HEK293 (cell line): ENCODE data around the gene NFYB.

Experiments used
- CTCF ChIA-PET: fragments of 350-600 bp; formaldehyde crosslinking; extraction: SDS; loops from one replicate; lab custom pipeline; 2021; ENCODE audit warnings: antibody characterized with exemption; lab: Yijun Ruan, JAX
- POLR2A ChIA-PET: fragments of 300-600 bp; formaldehyde crosslinking; extraction: SDS; loops from one replicate; lab custom pipeline; 2020; ENCODE audit warnings: antibody characterized with exemption, inconsistent platforms; lab: Yijun Ruan, JAX
- H3K27ac ChIP-seq: fragments of 200-500 bp; sonication (Bioruptor generic); 2 replicates; pipeline ENCODE4 v1.5.1; 2014; ENCODE audit warnings: low read depth, low read length, control low read depth, inconsistent platforms; ENCODE audit errors: extremely low read depth
- H3K36me3 ChIP-seq, 2 experiments: fragments of 200-500 bp in 1 of 2; sonication (Bioruptor generic) in 1 of 2; 1 replicate in 1 of 2; 2 replicates in 1 of 2; pipeline ENCODE4 v1.5.1; 2014 to 2017; ENCODE audit warnings: inconsistent platforms in 2 of 2, low read length in 2 of 2; ENCODE audit not compliant: control insufficient read depth in 2 of 2, insufficient read depth in 1 of 2
- H3K4me1 ChIP-seq: fragments of 200-500 bp; sonication (Bioruptor generic); 2 replicates; pipeline ENCODE4 v1.5.1; 2014; ENCODE audit warnings: mild to moderate bottlenecking, low read length, inconsistent platforms; ENCODE audit not compliant: control insufficient read depth, insufficient read depth
- H3K4me3 ChIP-seq: 2 replicates; pipeline ENCODE4 v1.5.1; 2011; ENCODE audit warnings: low read depth, mild to moderate bottlenecking, control low read depth, low read length, moderate library complexity
- H3K9me3 ChIP-seq: fragments of 200-500 bp; sonication (Bioruptor generic); 2 replicates; pipeline ENCODE4 v1.5.1; 2014; ENCODE audit warnings: low read depth, low read length, inconsistent platforms; ENCODE audit not compliant: control insufficient read depth, insufficient read depth
- PATZ1 ChIP-seq: fragments of 450-650 bp; formaldehyde crosslinking; IDR thresholded peaks from 2 replicates; pipeline ENCODE4 v1.5.1; 2016; ENCODE audit warnings: missing biosample characterization, missing genetic modification characterization
- ZBTB11 ChIP-seq: fragments of 450-650 bp; formaldehyde crosslinking; conservative IDR thresholded peaks from 2 replicates; pipeline ENCODE4 v1.5.1; 2016; ENCODE audit warnings: low read depth, missing biosample characterization, missing genetic modification characterization
- ZBTB20 ChIP-seq: fragments of 450-650 bp; formaldehyde crosslinking; IDR thresholded peaks from 2 replicates; pipeline ENCODE4 v1.5.1; 2016; ENCODE audit warnings: missing biosample characterization, missing genetic modification characterization
- ZBTB6 ChIP-seq: fragments of 450-650 bp; formaldehyde crosslinking; IDR thresholded peaks from 2 replicates; pipeline ENCODE4 v1.5.1; 2017; ENCODE audit warnings: missing biosample characterization, missing genetic modification characterization
- ZFP37 ChIP-seq: fragments of 450-650 bp; formaldehyde crosslinking; IDR thresholded peaks from 2 replicates; pipeline ENCODE4 v1.5.1; 2016; ENCODE audit warnings: missing biosample characterization, missing genetic modification characterization
- ZNF112 ChIP-seq: fragments of 450-650 bp; formaldehyde crosslinking; IDR thresholded peaks from 2 replicates; pipeline ENCODE4 v1.5.0; 2017; ENCODE audit warnings: missing biosample characterization, missing genetic modification characterization
- ZNF114 ChIP-seq: fragments of 450-650 bp; formaldehyde crosslinking; IDR thresholded peaks from 2 replicates; pipeline ENCODE4 v1.5.0; 2017; ENCODE audit warnings: missing biosample characterization, missing genetic modification characterization
- ZNF138 ChIP-seq: fragments of 450-650 bp; formaldehyde crosslinking; IDR thresholded peaks from 2 replicates; pipeline ENCODE4 v1.5.1; 2016; ENCODE audit warnings: missing biosample characterization, missing genetic modification characterization, borderline replicate concordance
- ZNF174 ChIP-seq: fragments of 450-650 bp; formaldehyde crosslinking; IDR thresholded peaks from 2 replicates; pipeline ENCODE4 v1.5.0; 2017; ENCODE audit warnings: missing biosample characterization, mild to moderate bottlenecking, missing genetic modification characterization
- ZNF184 ChIP-seq: fragments of 450-650 bp; IDR thresholded peaks from 2 replicates; pipeline ENCODE4 v1.5.1; 2018; ENCODE audit warnings: missing biosample characterization, mild to moderate bottlenecking, missing genetic modification characterization
- ZNF23 ChIP-seq: fragments of 450-650 bp; formaldehyde crosslinking; IDR thresholded peaks from 2 replicates; pipeline ENCODE4 v1.5.1; 2016; ENCODE audit warnings: missing biosample characterization, missing genetic modification characterization, borderline replicate concordance
- ZNF26 ChIP-seq: fragments of 450-650 bp; formaldehyde crosslinking; IDR thresholded peaks from 2 replicates; pipeline ENCODE4 v1.5.1; 2016; ENCODE audit warnings: missing biosample characterization, missing genetic modification characterization
- ZNF350 ChIP-seq: fragments of 450-650 bp; formaldehyde crosslinking; IDR thresholded peaks from 2 replicates; pipeline ENCODE4 v1.5.0; 2017; ENCODE audit warnings: missing biosample characterization, mild to moderate bottlenecking, missing genetic modification characterization
- ZNF510 ChIP-seq: fragments of 450-650 bp; formaldehyde crosslinking; IDR thresholded peaks from 2 replicates; pipeline ENCODE4 v1.5.1; 2018; ENCODE audit warnings: mild to moderate bottlenecking, missing genetic modification characterization, missing biosample characterization; ENCODE audit not compliant: insufficient replicate concordance
- ZNF747 ChIP-seq: fragments of 450-650 bp; formaldehyde crosslinking; IDR thresholded peaks from 2 replicates; pipeline ENCODE4 v1.5.1; 2016; ENCODE audit warnings: missing biosample characterization, missing genetic modification characterization
- ZNF837 ChIP-seq: fragments of 450-650 bp; formaldehyde crosslinking; IDR thresholded peaks from 2 replicates; pipeline ENCODE4 v1.5.1; 2016; ENCODE audit warnings: missing biosample characterization, missing genetic modification characterization
- ZNF843 ChIP-seq: fragments of 450-650 bp; formaldehyde crosslinking; IDR thresholded peaks from 2 replicates; pipeline ENCODE4 v1.5.1; 2016; ENCODE audit warnings: missing biosample characterization, missing genetic modification characterization
- ZSCAN16 ChIP-seq: fragments of 450-650 bp; formaldehyde crosslinking; IDR thresholded peaks from 2 replicates; pipeline ENCODE4 v1.5.1; 2016; ENCODE audit warnings: missing biosample characterization, missing genetic modification characterization

Gene NFYB

GRCh38 chr12:104171785-104172569 is 34.0 kb upstream of the NFYB start:
- H3K9me3 ChIP-seq = no peaks in the 10 kb centered on the region
- no peak overlapping the region for H3K27ac ChIP-seq
- no peaks in the 10 kb centered on the region for H3K4me1 ChIP-seq
- CTCF ChIA-PET = interaction anchor here (0.6 kb wide), 1 partner anchor 33 kb away, joined by 5 read pairs; no protein-coding TSS in a partner anchor
- H3K4me3 ChIP-seq = no peak overlapping the region
- POLR2A ChIA-PET = no interaction called here
- H3K36me3 ChIP-seq = no peaks in the 10 kb centered on the region
- TF ChIP-seq ZBTB11 (no peak), ZNF184 (tag by site-specific recombination) (no peak), ZFP37 (no peak), ZNF138 (tag by site-specific recombination) (no peak), ZNF23 (no peak), ZBTB6 (tag by site-specific recombination) (no peak), ZNF350 (tag by site-specific recombination) (no peak), ZNF510 (no peak)

- Histone ChIP-seq H3K27ac (no peak overlapping the region), H3K36me3 (no peaks in the 10 kb centered on the region), H3K4me1 (no peaks in the 10 kb centered on the region), H3K4me3 (no peak overlapping the region), H3K9me3 (no peaks in the 10 kb centered on the region)
- CTCF ChIA-PET = no interaction called here
- TF ChIP-seq ZNF112 (tag by site-specific recombination) (no peak), ZBTB20 (tag by site-specific recombination) (no peak), ZNF837 (tag by site-specific recombination) (no peak), ZSCAN16 (tag by site-specific recombination) (no peak), PATZ1 (tag by site-specific recombination) (no peak), ZNF174 (tag by site-specific recombination) (no peak), ZNF747 (tag by site-specific recombination) (no peak), ZNF843 (no peak), ZNF26 (tag by site-specific recombination) (no peak), ZNF114 (no peak)
- POLR2A ChIA-PET = no interaction called here
These were observed 30.6 kb upstream of the NFYB start for GRCh38 chr12:104168596-104168995.
